Measurements from ENCODE around the gene RNF187.

GRCh38 chr1:228454238-228454637 lies 32.9 kb upstream of the RNF187 start:
- TF ChIP-seq CTCF (IDR thresholded peaks at IDR 0.05) (no peak), POLR2A (IDR thresholded peaks at IDR 0.05) (no peak)

Measured in lower leg skin (tissue), 3 donors.